B cell (primary cell): ENCODE measurements around the gene PHACTR1. TPM values are rescaled to one million over a fixed set of nuclear protein-coding genes. Genes with fewer than 3 reads are reported as not detected.

Experiments
- ATAC-seq: fragments of 200-7000 bp; cut with Tn5 transposase; one replicate; pipeline ENCODE4 v1.10.0; 2021; ENCODE audit warnings: low read depth, mild to moderate bottlenecking, moderate number of reproducible peaks, moderate library complexity
- CTCF ChIA-PET: fragments of 350-600 bp; sonication (Branson Sonifier 250); formaldehyde crosslinking; loops from one replicate; lab custom pipeline; 2021; ENCODE audit warnings: antibody characterized with exemption, inconsistent platforms; lab: Charles Lee
- POLR2A ChIA-PET: fragments of 350-600 bp; sonication (Branson Sonifier 250); formaldehyde crosslinking; loops from one replicate; lab custom pipeline; 2021; ENCODE audit warnings: antibody characterized with exemption; lab: Charles Lee
- DNase-seq: peaks from one replicate; pipeline ENCODE4 v3.0.0; 2013
- H2AFZ ChIP-seq: 2 replicates; pipeline ENCODE4 v1.6.1; 2012; ENCODE audit warnings: mild to moderate bottlenecking, low read depth, low read length; ENCODE audit not compliant: insufficient read depth, poor library complexity, severe bottlenecking
- H3K27ac ChIP-seq, 2 donors: 1 replicate in 1 of 2; 2 replicates in 1 of 2; pipeline ENCODE4 v1.5.1; 2012 to 2013; ENCODE audit warnings: low read length in 2 of 2, mild to moderate bottlenecking in 2 of 2, moderate library complexity in 1 of 2
- H3K27me3 ChIP-seq, 4 experiments: fragments of 200-600 bp in 1 of 4; sonication (generic) in 1 of 4; replicated peaks in 1 of 4; 1 replicate in 2 of 4; 2 replicates in 2 of 4; pipeline versions ENCODE4 v1.6.1 to v1.7.0; 2013 to 2016; ENCODE audit warnings: low read length in 3 of 4, mild to moderate bottlenecking in 2 of 4, mixed read lengths in 1 of 4, moderate library complexity in 1 of 4; ENCODE audit not compliant: insufficient read depth in 4 of 4, control insufficient read depth in 3 of 4; ENCODE audit errors: control extremely low read depth in 1 of 4
- H3K36me3 ChIP-seq, 2 experiments: replicated peaks in 1 of 2; 1 replicate in 1 of 2; 2 replicates in 1 of 2; pipeline versions ENCODE4 v1.6.1 to v1.7.1; 2013; ENCODE audit warnings: low read length in 1 of 2; ENCODE audit not compliant: insufficient read depth in 2 of 2, control insufficient read depth in 1 of 2; ENCODE audit errors: control extremely low read depth in 1 of 2, extremely low read depth in 1 of 2
- H3K4me1 ChIP-seq, 2 donors: fragments of 200-600 bp in 1 of 2; sonication (generic) in 1 of 2; 1 replicate in 1 of 2; 2 replicates in 1 of 2; pipeline versions ENCODE4 v1.5.1 to v1.6.1; 2013 to 2017; ENCODE audit warnings: low read length in 2 of 2; ENCODE audit not compliant: control insufficient read depth in 2 of 2, insufficient read depth in 2 of 2
- H3K4me2 ChIP-seq: replicated peaks from 2 replicates; pipeline ENCODE3; 2012; ENCODE audit warnings: mild to moderate bottlenecking, low read depth, low read length; ENCODE audit not compliant: poor library complexity, severe bottlenecking
- H3K4me3 ChIP-seq, 5 experiments: fragments of 200-600 bp in 1 of 5; sonication (generic) in 1 of 5; 1 replicate in 3 of 5; 2 replicates in 2 of 5; pipeline versions ENCODE4 v1.5.1 to v1.7.0; 2011 to 2016; ENCODE audit warnings: low read length in 4 of 5, mild to moderate bottlenecking in 4 of 5, low read depth in 2 of 5, control low read depth in 1 of 5, moderate library complexity in 1 of 5; ENCODE audit not compliant: insufficient read depth in 1 of 5; ENCODE audit errors: control extremely low read depth in 1 of 5, extremely low read depth in 1 of 5
- H3K79me2 ChIP-seq: fragments of 200-600 bp; sonication (generic); one replicate; pipeline ENCODE4 v1.6.0; 2016; ENCODE audit warnings: low read length; ENCODE audit not compliant: control insufficient read depth, insufficient read depth
- H3K9ac ChIP-seq: fragments of 200-600 bp; sonication (generic); 2 replicates; pipeline ENCODE4 v1.6.1; 2017; ENCODE audit warnings: mild to moderate bottlenecking, low read length, moderate library complexity
- H3K9me3 ChIP-seq, 3 donors: one replicate each; pipeline versions ENCODE4 v1.6.1 to v1.7.1; 2013; ENCODE audit warnings: low read length in 2 of 3; ENCODE audit not compliant: control insufficient read depth in 2 of 3, insufficient read depth in 1 of 3; ENCODE audit errors: control extremely low read depth in 1 of 3
- H4K20me1 ChIP-seq: 2 replicates; pipeline ENCODE4 v1.6.0; 2012; ENCODE audit warnings: mild to moderate bottlenecking, low read length; ENCODE audit not compliant: insufficient read depth, control insufficient read depth, poor library complexity, severe bottlenecking
- H3K27ac Mint-ChIP-seq: one replicate; pipeline ENCODE4 v1.8.0; 2021; ENCODE audit warnings: mixed read lengths
- H3K27me3 Mint-ChIP-seq: one replicate; pipeline ENCODE4 v1.8.0; 2021; ENCODE audit warnings: mixed read lengths
- H3K4me1 Mint-ChIP-seq: one replicate; pipeline ENCODE4 v1.8.0; 2021; ENCODE audit warnings: mixed read lengths
- H3K4me3 Mint-ChIP-seq: one replicate; pipeline ENCODE4 v1.8.0; 2021; ENCODE audit warnings: mixed read lengths
- H3K9me3 Mint-ChIP-seq: one replicate; pipeline ENCODE4 v1.8.0; 2022; ENCODE audit warnings: mixed read lengths; ENCODE audit not compliant: insufficient read depth
- CTCF ChIP-seq: fragments of 200-600 bp; IDR thresholded peaks from one replicate; pipeline ENCODE4 v1.8.0; 2022; ENCODE audit warnings: antibody characterized with exemption, mild to moderate bottlenecking
- EZH2 ChIP-seq: IDR thresholded peaks from 2 replicates; pipeline ENCODE4 v1.6.1; 2012; ENCODE audit warnings: borderline replicate concordance, low read depth, mild to moderate bottlenecking, moderate library complexity, low read length; ENCODE audit not compliant: insufficient read depth, poor library complexity, severe bottlenecking
- WGBS: methylation state at CpG from one replicate; pipeline ENCODE4 v1.1.5; 2013; ENCODE audit warnings: missing lambda C conversion rate; ENCODE audit not compliant: insufficient coverage; 5-methylcytosine and 5-hydroxymethylcytosine counted together
- intact Hi-C: fragments of 100-400 bp; cut with micrococcal nuclease; formaldehyde crosslinking; loops from one replicate; pipeline ENCODE4 v1.10.0; 2022
- polyA plus RNA-seq: library from polyadenylated mRNA; depleted of rRNA; stranded (reverse); fragments of >200 nt; gene quantifications from 2 replicates; pipeline ENCODE4 v1.2.3, GENCODE V29; 2012
- total RNA-seq, 2 donors: library from RNA; stranded (reverse); fragments of 120-200 nt in 1 of 2; gene quantifications; 1 replicate in 1 of 2; 2 replicates in 1 of 2; pipeline versions ENCODE4 v1.2.3 to v1.2.4, GENCODE V29; 2013 to 2022

Gene PHACTR1
- total and polyA plus RNA-seq, 2 donors (not counting 1 experiment from before 2014, with no cell fraction given): 30.2 to 129 TPM

GRCh38 chr6:13015379-13015681 lies 298.8 kb downstream of the PHACTR1 start:
- H3K9me3 Mint-ChIP-seq: no peaks in the 10 kb centered on the region
- H4K20me1 ChIP-seq: no peaks in the 10 kb centered on the region
- 93% methylated on average over 3 of the region's 3 CpGs for WGBS

GRCh38 chr6:13024616-13025015 lies 308.0 kb downstream of the PHACTR1 start:
- no peaks in the 10 kb centered on the region for H3K4me1 Mint-ChIP-seq
- Histone ChIP-seq H3K79me2 (no peaks in the 10 kb centered on the region), H4K20me1 (no peaks in the 10 kb centered on the region), H3K27me3 (peaks cover 0 to 2% (median 0%) of the 10 kb centered on the region in 4 experiments), H3K4me3 (no peak overlapping the region), H3K9ac (no peak overlapping the region), H3K36me3 (no peaks in the 10 kb centered on the region), H3K4me1 (no peaks in the 10 kb centered on the region), H3K27ac (no peak overlapping the region), H2AFZ (no peak overlapping the region), H3K9me3 (no peaks in the 10 kb centered on the region), H3K4me2 (no peak overlapping the region)
- ATAC-seq (no peak), DNase-seq (no peak)
- intact Hi-C loops: no loop called here
- H3K27ac Mint-ChIP-seq: no peak overlapping the region
- 86% methylated on average over 1 of the region's 2 CpGs for WGBS
- H3K27me3 Mint-ChIP-seq: peaks cover 41% of the 10 kb centered on the region
- no peak overlapping the region for H3K4me3 Mint-ChIP-seq
- no peak for TF ChIP-seq EZH2
- TF ChIP-seq CTCF: no peak
- no peaks in the 10 kb centered on the region for H3K9me3 Mint-ChIP-seq
- CTCF ChIA-PET: no interaction called here
- POLR2A ChIA-PET: no interaction called here

More at GRCh38 chr6:13015379-13015681, 298.8 kb downstream of the PHACTR1 start:
- H3K9me3 ChIP-seq: no peaks in the 10 kb centered on the region
- no peak overlapping the region for H3K4me3 Mint-ChIP-seq
- H2AFZ ChIP-seq: no peak overlapping the region
- no peak overlapping the region for H3K27ac ChIP-seq
- TF ChIP-seq EZH2: no peak
- no peak overlapping the region for H3K27ac Mint-ChIP-seq
- no peak overlapping the region for H3K4me2 ChIP-seq
- H3K79me2 ChIP-seq: no peaks in the 10 kb centered on the region
- no peak overlapping the region for H3K4me3 ChIP-seq
- H3K27me3 ChIP-seq: peaks cover 0 to 37% (median 8%) of the 10 kb centered on the region in 4 experiments
- H3K4me1 Mint-ChIP-seq: peaks cover 9% of the 10 kb centered on the region
- peaks cover 12 to 13% of the 10 kb centered on the region in 2 donors for H3K4me1 ChIP-seq
- intact Hi-C loops: no loop called here
- no peak for DNase-seq
- no peak overlapping the region for H3K9ac ChIP-seq
- peaks cover 59% of the 10 kb centered on the region for H3K27me3 Mint-ChIP-seq
- CTCF ChIA-PET: no interaction called here
- POLR2A ChIA-PET: no interaction called here
- no peaks in the 10 kb centered on the region for H3K36me3 ChIP-seq
- ATAC-seq: no peak
